Measurements from ENCODE around the gene ITGAD.
A peak's percentile ranks its signal among the peaks of the same experiment; 100 is the strongest.

Gene ITGAD

DNA sequence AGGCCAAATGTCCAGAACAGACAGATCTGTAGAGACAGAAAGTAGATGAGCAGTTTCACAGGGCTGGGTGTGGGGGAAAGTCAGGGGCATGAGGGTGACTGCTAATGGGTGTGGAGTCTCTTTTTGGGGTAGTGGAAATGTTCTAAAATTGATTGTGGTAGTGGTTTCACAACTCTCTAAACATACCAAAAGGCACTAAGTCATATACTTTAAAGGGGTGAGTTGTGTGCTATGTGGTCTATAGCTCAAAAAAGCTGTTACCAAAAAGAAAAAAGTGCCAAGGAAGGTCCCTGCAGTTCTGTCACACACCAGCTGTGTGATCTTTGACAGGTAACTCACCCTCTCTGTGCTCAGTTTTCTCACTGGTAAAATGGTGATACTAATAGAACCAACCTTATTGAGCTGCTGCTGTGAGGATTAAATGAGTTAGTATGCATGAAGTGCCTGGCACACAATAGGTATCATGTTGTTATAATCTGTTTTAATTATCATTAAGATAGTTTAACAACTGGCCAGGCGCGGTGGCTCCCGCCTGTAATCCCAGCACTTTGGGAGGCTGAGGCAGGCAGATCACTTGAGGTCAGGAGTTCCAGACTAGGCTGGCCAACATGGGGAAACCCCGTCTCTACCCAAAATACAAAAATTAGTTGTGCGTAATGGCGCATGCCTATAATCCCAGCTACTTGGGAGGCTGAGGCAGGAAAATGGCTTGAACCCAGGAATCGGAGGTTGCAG is 27.8 kb upstream of the ITGAD start:
- DNase-seq (ENCODE audit: low spot score): no peak

DNA sequence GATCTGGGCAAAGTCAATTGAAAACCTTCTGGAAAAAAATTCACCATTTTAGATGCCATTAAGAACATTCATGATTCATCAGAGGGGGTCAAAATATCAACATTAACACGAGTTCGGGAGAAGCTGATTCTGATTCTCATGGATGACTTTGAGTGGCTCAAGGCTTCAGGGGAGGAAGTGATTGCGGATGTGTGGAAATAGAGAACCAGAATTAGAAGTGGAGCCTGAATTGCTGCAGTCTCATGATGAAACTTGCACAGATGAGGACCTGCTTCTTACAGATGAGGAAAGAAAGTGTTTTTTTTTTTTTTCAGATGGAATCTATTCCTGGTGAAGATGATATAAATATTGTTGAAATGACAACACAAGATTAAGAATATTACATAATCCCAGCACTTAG is 25.3 kb upstream of the ITGAD start:
- no peak for DNase-seq (ENCODE audit: low spot score)

DNA sequence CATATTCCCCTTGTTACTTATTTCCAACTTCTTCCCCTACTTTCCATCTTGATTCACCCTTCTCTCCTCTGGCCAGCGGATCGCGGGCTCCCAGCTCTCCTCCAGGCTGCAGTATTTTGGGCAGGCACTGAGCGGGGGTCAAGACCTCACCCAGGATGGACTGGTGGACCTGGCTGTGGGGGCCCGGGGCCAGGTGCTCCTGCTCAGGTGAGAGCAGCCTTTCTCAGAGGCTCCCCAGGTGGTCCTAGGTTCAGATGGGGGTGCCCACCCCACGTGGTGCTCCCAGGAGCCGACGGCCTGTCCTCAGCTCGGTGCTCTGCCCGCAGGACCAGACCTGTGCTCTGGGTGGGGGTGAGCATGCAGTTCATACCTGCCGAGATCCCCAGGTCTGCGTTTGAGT is 22.1 kb upstream of the ITGAD start:
- DNase-seq (ENCODE audit: low spot score): no peak

DNA sequence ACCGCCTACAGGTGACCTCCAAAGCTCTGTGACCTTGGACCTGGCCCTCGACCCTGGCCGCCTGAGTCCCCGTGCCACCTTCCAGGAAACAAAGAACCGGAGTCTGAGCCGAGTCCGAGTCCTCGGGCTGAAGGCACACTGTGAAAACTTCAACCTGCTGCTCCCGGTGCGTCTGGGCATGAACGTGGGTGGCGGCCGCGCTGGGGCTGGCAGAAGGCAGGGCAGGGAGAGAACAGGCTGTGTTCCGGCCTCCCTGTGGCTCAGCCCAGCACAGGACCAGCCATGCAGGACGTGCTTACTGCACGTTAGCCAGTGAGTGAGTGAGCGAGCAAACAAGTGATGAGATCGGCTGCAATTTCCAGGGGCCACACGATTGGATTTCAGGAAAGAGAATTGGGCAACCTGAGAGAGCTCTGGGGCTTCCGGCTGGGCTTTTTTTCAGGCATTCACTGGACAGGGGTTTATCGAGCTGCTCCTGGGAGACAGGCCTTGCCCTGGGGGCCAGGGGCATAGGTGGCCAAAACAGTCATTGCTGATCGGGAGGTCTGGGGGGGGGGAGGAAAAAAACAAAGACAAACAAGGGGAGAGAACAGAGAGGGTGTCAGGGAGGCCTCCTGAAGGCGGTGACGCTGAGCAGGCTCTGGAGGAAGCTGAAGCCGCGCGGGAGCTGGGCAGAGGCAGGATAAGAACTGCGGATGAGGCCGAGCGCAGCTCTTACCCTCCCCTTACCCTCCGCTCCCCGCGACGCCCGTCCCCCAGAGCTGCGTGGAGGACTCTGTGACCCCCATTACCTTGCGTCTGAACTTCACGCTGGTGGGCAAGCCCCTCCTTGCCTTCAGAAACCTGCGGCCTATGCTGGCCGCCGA is 21.3 kb upstream of the ITGAD start:
- DNase-seq (ENCODE audit: low spot score): no peak

- DNase-seq (ENCODE audit: low spot score): no peak
Observed at GRCh38 chr16:31373235-31373634, 19.9 kb upstream of the ITGAD start.

DNA sequence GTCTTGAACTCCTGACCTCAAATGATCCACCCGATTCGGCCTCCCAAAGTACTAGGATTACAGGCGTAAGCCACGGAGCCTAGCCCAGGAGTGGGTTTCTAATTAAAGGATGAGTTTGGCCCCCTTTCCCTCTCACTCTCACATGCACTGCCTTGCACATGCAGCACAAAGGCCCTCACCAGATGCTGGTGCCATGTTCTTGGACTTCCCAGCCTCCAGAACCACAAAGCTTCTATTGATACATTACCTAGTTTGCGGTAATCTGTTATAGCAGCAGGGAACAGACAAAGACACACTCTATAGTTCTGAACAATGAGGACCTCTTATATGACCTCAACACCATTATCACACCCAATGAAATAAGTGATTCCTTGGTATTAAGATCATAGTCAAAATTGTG is 17.9 kb upstream of the ITGAD start:
- no peak for DNase-seq (ENCODE audit: low spot score)

DNA sequence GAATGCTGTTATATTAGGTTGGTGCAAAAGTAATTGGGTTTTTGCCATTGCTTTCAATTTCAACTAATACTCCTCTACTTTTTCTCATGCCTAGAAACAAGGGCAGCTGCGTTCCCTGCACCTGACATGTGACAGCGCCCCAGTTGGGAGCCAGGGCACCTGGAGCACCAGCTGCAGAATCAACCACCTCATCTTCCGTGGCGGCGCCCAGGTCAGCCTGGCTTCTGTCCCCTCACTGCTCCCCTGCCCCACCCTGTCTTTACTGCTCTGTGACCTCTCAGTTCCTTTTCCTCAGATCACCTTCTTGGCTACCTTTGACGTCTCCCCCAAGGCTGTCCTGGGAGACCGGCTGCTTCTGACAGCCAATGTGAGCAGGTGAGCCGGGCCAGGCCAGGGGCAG is 16.4 kb upstream of the ITGAD start:
- DNase-seq (ENCODE audit: low spot score): no peak

GRCh38 chr16:31377210-31377903 is 15.8 kb upstream of the ITGAD start:
- no peak for DNase-seq (ENCODE audit: low spot score)

- DNase-seq (ENCODE audit: low spot score): no peak
Observed at GRCh38 chr16:31380201-31380600, 12.9 kb upstream of the ITGAD start.

DNA sequence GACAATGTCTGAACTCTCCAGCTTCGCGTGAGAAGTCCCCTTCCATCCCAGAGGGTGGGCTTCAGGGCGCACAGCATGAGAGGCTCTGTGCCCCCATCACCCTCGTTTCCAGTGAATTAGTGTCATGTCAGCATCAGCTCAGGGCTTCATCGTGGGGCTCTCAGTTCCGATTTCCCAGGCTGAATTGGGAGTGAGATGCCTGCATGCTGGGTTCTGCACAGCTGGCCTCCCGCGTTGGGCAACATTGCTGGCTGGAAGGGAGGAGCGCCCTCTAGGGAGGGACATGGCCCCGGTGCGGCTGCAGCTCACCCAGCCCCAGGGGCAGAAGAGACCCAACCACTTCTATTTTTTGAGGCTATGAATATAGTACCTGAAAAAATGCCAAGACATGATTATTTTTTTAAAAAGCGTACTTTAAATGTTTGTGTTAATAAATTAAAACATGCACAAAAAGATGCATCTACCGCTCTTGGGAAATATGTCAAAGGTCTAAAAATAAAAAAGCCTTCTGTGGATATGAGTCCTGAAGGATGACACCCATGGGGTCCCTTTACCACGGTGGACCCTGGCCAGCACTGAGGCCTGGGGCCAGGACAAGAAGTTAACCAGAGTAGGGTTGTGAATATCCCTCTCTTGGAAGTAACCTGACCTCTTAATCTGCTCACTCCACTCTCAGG is 10.5 kb upstream of the ITGAD start:
- DNase-seq (ENCODE audit: low spot score): peak; percentile 71

- no peak for DNase-seq (ENCODE audit: low spot score)
Observed at GRCh38 chr16:31385680-31386079, 7.5 kb upstream of the ITGAD start.

- peak; percentile 94 for DNase-seq (ENCODE audit: low spot score)
Observed at GRCh38 chr16:31386157-31386984, 6.8 kb upstream of the ITGAD start.

- DNase-seq (ENCODE audit: low spot score): no peak
Observed at GRCh38 chr16:31388535-31388934, 4.6 kb upstream of the ITGAD start.

DNA sequence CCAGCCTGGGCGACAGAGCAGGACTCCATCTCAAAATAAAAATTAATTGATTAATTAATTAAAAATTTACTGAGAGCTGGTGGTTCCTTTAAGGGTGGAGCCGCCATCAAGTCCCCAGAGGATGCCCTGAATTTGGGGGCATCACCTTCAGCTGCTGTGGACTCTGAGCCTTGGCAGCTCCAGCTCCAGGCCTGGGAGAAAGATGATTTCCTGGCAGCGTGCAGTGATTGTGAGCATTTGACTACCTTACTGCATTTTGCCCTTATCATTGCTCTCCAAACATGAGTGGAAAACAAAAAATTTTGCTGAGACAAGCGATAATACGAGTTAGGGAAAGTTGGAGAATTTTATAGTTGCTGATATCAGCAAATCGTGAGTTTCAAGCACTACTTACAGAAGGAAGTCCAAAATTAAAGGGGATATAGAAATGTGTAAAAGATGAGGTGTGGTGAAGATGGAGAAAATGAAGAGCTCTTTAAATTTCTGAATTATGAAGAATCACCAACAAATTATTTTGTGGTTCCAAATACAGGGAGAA is 2.6 kb upstream of the ITGAD start:
- no peak for DNase-seq (ENCODE audit: low spot score)

- no peak for DNase-seq (ENCODE audit: low spot score)
Observed at GRCh38 chr16:31395647-31396046, 2.5 kb downstream of the ITGAD start.

DNA sequence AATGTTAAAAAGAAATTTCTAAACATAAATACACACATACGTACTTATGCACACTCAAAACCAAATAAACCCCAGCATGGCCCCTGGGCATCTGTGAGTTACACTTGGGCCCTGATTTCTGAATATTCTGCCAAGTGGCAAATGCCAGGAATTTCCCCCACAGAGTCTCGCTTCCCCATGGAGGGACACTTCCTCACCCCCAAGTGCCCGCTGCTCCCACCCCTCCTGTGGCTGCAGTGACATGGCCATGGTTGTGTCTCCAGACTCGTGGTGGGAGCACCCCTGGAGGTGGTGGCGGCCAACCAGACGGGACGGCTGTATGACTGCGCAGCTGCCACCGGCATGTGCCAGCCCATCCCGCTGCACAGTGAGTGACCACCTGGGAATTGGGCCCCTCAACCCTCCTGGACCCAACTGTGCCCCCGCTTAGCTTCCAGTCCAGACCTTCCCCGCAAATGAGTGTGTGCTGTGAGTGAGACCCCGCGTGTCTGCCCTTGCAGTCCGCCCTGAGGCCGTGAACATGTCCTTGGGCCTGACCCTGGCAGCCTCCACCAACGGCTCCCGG is 4.0 kb downstream of the ITGAD start:
- DNase-seq (ENCODE audit: low spot score): no peak

DNA sequence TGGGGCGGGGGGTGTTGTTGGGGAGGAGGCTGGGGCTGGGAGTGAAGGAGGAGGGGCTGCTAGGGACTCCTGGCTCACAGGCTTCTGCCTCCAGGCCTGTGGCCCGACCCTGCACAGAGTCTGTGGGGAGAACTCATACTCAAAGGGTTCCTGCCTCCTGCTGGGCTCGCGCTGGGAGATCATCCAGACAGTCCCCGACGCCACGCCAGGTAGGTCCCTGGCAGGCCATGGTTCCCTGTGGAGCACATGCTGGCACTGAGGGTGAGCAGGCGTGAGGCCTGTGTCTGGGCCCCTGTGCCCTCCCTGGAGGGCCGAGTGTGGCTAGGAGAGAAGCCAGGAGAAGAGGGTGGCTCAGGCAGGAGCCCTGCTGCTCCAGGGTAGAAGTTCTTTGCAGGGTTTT is 4.6 kb downstream of the ITGAD start:
- DNase-seq (ENCODE audit: low spot score): no peak

- no peak for DNase-seq (ENCODE audit: low spot score)
Observed at GRCh38 chr16:31400191-31400590, 7.1 kb downstream of the ITGAD start.

DNA sequence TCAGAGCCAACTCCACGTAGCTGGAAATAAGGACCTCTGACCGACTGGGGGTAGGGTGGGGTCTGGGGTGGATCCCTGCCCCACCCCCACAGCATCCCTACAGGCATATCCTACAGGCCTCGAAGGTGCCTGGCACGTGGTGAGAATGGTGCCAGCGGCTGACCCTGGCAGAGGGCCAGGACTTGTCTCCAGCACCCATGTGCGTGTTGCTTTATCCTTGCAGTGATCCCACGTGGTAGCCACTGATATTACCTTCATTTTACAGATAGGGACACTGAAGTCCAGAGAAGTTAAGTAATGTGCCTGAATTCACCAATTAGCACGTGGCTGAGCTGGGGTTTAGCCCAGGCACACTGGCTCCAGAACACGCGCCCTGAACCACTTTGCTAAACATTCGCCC is 8.3 kb downstream of the ITGAD start:
- no peak for DNase-seq (ENCODE audit: low spot score)

DNA sequence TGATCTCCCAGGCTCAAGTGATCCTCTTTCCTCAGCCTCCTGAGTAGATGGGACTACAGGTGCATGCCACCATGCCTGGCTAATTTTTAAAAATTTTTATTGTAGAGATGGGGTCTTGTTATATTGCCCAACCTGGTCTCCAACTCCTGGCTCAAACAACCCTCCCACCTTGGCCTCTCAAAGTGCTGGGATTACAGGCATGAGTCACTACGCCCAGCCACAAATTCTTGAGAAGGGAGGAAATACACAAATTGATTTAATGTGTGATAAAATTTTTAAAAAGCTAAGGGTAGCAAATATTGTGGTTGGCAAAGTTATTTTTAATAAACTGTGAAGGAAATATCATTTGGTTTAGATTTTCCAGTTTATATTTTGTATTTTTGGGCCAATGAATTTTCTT is 9.6 kb downstream of the ITGAD start:
- DNase-seq (ENCODE audit: low spot score): no peak

Measured in NAMALWA (cell line).